ENCODE results near the gene LPP. TPM values are rescaled to one million over a fixed set of nuclear protein-coding genes. Genes with fewer than 3 reads are reported as not detected.

LPP gene
- total RNA-seq, 1 donor from 2014 or later = 222 TPM

- Histone ChIP-seq H3K4me3 (ENCODE audit: insufficient read depth, low read depth, low read length) (no peak overlapping the region), H3K4me2 (ENCODE audit: low read length) (no peak overlapping the region), H3K27ac (ENCODE audit: low read depth, low read length) (no peak overlapping the region), H4K20me1 (ENCODE audit: insufficient read depth, low read length) (peaks cover 62% of the 10 kb centered on the region), H3K9me3 (ENCODE audit: insufficient read depth, low read depth, low read length) (no peaks in the 10 kb centered on the region), H2AFZ (ENCODE audit: low read depth, low read length) (no peak overlapping the region), H3K36me3 (ENCODE audit: insufficient read depth, low read length) (peaks cover 5% of the 10 kb centered on the region), H3K4me1 (ENCODE audit: insufficient read depth, low read length) (peaks cover 21% of the 10 kb centered on the region), H3K9ac (ENCODE audit: low read length) (no peak overlapping the region), H3K27me3 (ENCODE audit: insufficient read depth, low read length) (no peaks in the 10 kb centered on the region), H3K79me2 (ENCODE audit: insufficient read depth, low read length) (peaks cover 93% of the 10 kb centered on the region)
- no peak for DNase-seq (ENCODE audit: low read depth)
- H3K4me3 Mint-ChIP-seq (ENCODE audit: unreplicated experiment) = no peak overlapping the region
- FAIRE-seq = no peak
- peaks cover 25% of the 10 kb centered on the region for H3K4me1 Mint-ChIP-seq (ENCODE audit: low read depth, unreplicated experiment)
- peaks cover 8% of the 10 kb centered on the region for H3K36me3 Mint-ChIP-seq (ENCODE audit: low read depth, unreplicated experiment)
- TF ChIP-seq EZH2 (IDR thresholded peaks at IDR 0.05; ENCODE audit: insufficient read depth, low read length) = no peak
- TF ChIP-seq, protein P1, sequence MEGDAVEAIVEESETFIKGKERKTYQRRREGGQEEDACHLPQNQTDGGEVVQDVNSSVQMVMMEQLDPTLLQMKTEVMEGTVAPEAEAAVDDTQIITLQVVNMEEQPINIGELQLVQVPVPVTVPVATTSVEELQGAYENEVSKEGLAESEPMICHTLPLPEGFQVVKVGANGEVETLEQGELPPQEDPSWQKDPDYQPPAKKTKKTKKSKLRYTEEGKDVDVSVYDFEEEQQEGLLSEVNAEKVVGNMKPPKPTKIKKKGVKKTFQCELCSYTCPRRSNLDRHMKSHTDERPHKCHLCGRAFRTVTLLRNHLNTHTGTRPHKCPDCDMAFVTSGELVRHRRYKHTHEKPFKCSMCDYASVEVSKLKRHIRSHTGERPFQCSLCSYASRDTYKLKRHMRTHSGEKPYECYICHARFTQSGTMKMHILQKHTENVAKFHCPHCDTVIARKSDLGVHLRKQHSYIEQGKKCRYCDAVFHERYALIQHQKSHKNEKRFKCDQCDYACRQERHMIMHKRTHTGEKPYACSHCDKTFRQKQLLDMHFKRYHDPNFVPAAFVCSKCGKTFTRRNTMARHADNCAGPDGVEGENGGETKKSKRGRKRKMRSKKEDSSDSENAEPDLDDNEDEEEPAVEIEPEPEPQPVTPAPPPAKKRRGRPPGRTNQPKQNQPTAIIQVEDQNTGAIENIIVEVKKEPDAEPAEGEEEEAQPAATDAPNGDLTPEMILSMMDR (IDR thresholded peaks at IDR 0.05; ENCODE audit: insufficient read depth, low read depth, low read length) = no peak
- H3K27me3 Mint-ChIP-seq (ENCODE audit: low read depth, unreplicated experiment) = no peaks in the 10 kb centered on the region
- H3K27ac Mint-ChIP-seq (ENCODE audit: unreplicated experiment) = no peak overlapping the region
- no peaks in the 10 kb centered on the region for H3K9me3 Mint-ChIP-seq (ENCODE audit: unreplicated experiment)
Measured at GRCh38 chr3:188323067-188323842, 169.3 kb downstream of the LPP start.

GRCh38 chr3:188326111-188326510 lies 172.2 kb downstream of the LPP start:
- H3K27ac Mint-ChIP-seq (ENCODE audit: unreplicated experiment) = no peak overlapping the region
- FAIRE-seq = no peak

More at GRCh38 chr3:188326111-188326510, 172.2 kb downstream of the LPP start:
- Histone ChIP-seq H3K9me3 (ENCODE audit: insufficient read depth, low read depth, low read length) (no peaks in the 10 kb centered on the region), H3K4me2 (ENCODE audit: low read length) (no peak overlapping the region), H3K9ac (ENCODE audit: low read length) (no peak overlapping the region), H3K27ac (ENCODE audit: low read depth, low read length) (no peak overlapping the region), H3K4me1 (ENCODE audit: insufficient read depth, low read length) (peaks cover under 1% of the 10 kb centered on the region), H3K27me3 (ENCODE audit: insufficient read depth, low read length) (no peaks in the 10 kb centered on the region), H3K36me3 (ENCODE audit: insufficient read depth, low read length) (peaks cover 5% of the 10 kb centered on the region), H3K4me3 (ENCODE audit: insufficient read depth, low read depth, low read length) (no peak overlapping the region), H2AFZ (ENCODE audit: low read depth, low read length) (no peak overlapping the region), H4K20me1 (ENCODE audit: insufficient read depth, low read length) (peaks cover 61% of the 10 kb centered on the region), H3K79me2 (ENCODE audit: insufficient read depth, low read length) (peaks cover 98% of the 10 kb centered on the region)
- no peak overlapping the region for H3K4me3 Mint-ChIP-seq (ENCODE audit: unreplicated experiment)
- TF ChIP-seq, protein P1 (IDR thresholded peaks at IDR 0.05; ENCODE audit: insufficient read depth, low read depth, low read length) = no peak
- TF ChIP-seq EZH2 (IDR thresholded peaks at IDR 0.05; ENCODE audit: insufficient read depth, low read length) = no peak
- H3K4me1 Mint-ChIP-seq (ENCODE audit: low read depth, unreplicated experiment) = peaks cover 14% of the 10 kb centered on the region
- H3K27me3 Mint-ChIP-seq (ENCODE audit: low read depth, unreplicated experiment) = no peaks in the 10 kb centered on the region
- H3K9me3 Mint-ChIP-seq (ENCODE audit: unreplicated experiment) = no peaks in the 10 kb centered on the region
- peaks cover 6% of the 10 kb centered on the region for H3K36me3 Mint-ChIP-seq (ENCODE audit: low read depth, unreplicated experiment)
- no peak for DNase-seq (ENCODE audit: low read depth)
